Measurements from ENCODE around the gene SESTD1. TPM values are rescaled to one million over a fixed set of nuclear protein-coding genes. Genes with fewer than 3 reads are reported as not detected.

Gene SESTD1, protein sequence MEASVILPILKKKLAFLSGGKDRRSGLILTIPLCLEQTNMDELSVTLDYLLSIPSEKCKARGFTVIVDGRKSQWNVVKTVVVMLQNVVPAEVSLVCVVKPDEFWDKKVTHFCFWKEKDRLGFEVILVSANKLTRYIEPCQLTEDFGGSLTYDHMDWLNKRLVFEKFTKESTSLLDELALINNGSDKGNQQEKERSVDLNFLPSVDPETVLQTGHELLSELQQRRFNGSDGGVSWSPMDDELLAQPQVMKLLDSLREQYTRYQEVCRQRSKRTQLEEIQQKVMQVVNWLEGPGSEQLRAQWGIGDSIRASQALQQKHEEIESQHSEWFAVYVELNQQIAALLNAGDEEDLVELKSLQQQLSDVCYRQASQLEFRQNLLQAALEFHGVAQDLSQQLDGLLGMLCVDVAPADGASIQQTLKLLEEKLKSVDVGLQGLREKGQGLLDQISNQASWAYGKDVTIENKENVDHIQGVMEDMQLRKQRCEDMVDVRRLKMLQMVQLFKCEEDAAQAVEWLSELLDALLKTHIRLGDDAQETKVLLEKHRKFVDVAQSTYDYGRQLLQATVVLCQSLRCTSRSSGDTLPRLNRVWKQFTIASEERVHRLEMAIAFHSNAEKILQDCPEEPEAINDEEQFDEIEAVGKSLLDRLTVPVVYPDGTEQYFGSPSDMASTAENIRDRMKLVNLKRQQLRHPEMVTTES
- 1 to 10 TPM; 4.0 to 7.7 TPM for total RNA-seq

- Mint-ChIP-seq H3K27me3 (peaks cover 50% of the 10 kb centered on the region), H3K4me3 (peak within 1 kb of the TSS; percentile 71), H3K4me1 (peaks cover 12% of the 10 kb centered on the region), H3K36me3 (no peaks in the 10 kb centered on the region), H3K9me3 (ENCODE audit: low read depth) (no peaks in the 10 kb centered on the region), H3K27ac (no peak within 1 kb of the TSS)
- DNase-seq (peak; percentile 48), ATAC-seq (peak; percentile 81)
- CTCF ChIA-PET, result no interaction called here
Measured at GRCh38 chr2:179264368-179265081, at the start of gene SESTD1. Gene SESTD1, minus strand, starts transcription at chr2:179264832. Its CDS starts 72,991 bp downstream, at chr2:179191841.

- CTCF ChIA-PET, result no interaction called here
- DNase-seq, result no peak
- H3K4me1 Mint-ChIP-seq, result no peaks in the 10 kb centered on the region
- ATAC-seq, result no peak
- no peaks in the 10 kb centered on the region for H3K27me3 Mint-ChIP-seq
- H3K9me3 Mint-ChIP-seq (ENCODE audit: low read depth), result no peaks in the 10 kb centered on the region
- no peak overlapping the region for H3K4me3 Mint-ChIP-seq
- no peak overlapping the region for H3K27ac Mint-ChIP-seq
- no peaks in the 10 kb centered on the region for H3K36me3 Mint-ChIP-seq
Measured at GRCh38 chr2:179313057-179313456, 48.4 kb upstream of the SESTD1 start.

DNA sequence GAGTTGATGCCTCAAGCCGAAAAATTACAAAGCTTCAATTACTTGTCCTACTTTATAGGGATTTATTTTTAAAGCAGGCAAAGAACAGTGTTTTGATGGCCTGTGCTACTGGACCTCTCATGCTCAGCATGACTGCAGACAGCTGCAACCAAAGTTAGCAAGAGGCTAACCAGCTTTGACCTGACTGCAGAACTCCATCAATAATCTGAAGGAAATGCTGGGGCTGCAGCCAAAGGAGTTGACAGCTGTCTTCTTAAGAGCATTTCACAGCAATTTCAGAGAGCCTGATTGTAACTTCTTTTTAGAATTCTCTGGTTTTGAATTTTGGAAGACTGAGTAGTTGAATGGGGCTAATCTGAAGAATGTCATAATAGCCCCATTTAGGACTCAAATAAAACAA lies 46.5 kb upstream of the SESTD1 start:
- DNase-seq (no peak), ATAC-seq (no peak)
- CTCF ChIA-PET, result no interaction called here
- peaks cover 2% of the 10 kb centered on the region for H3K27me3 Mint-ChIP-seq
- H3K4me3 Mint-ChIP-seq, result no peak overlapping the region
- H3K36me3 Mint-ChIP-seq, result no peaks in the 10 kb centered on the region
- no peaks in the 10 kb centered on the region for H3K9me3 Mint-ChIP-seq (ENCODE audit: low read depth)
- H3K27ac Mint-ChIP-seq, result no peak overlapping the region
- no peaks in the 10 kb centered on the region for H3K4me1 Mint-ChIP-seq

GRCh38 chr2:179307616-179308371 lies 43.2 kb upstream of the SESTD1 start:
- no peaks in the 10 kb centered on the region for H3K9me3 Mint-ChIP-seq (ENCODE audit: low read depth)
- H3K4me1 Mint-ChIP-seq, result no peaks in the 10 kb centered on the region
- no peak for DNase-seq
- H3K27me3 Mint-ChIP-seq, result peaks cover 2% of the 10 kb centered on the region
- H3K36me3 Mint-ChIP-seq, result no peaks in the 10 kb centered on the region
- no peak overlapping the region for H3K27ac Mint-ChIP-seq
- no peak for ATAC-seq
- CTCF ChIA-PET, result no interaction called here
- H3K4me3 Mint-ChIP-seq, result no peak overlapping the region

DNA sequence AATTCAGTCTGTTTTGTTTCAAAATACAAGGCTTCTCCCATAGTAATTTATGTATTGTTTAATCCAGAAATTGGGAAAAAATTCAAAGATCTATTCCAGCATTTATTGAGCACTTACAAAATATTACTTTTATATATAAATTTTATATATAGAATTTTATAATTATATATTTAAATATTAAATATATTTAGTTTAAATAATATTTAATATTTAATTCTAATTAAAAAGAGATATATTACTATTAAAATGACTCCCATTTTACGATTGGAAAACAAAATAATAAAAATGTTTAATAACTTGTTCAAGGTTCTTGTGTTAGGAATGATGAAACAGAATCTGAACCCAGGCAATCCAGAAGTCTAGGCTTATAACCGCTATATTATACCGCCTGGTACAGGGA lies 40.5 kb upstream of the SESTD1 start:
- DNase-seq (no peak), ATAC-seq (no peak)
- CTCF ChIA-PET, result no interaction called here
- Mint-ChIP-seq H3K9me3 (ENCODE audit: low read depth) (no peaks in the 10 kb centered on the region), H3K4me3 (no peak overlapping the region), H3K27ac (no peak overlapping the region), H3K4me1 (no peaks in the 10 kb centered on the region), H3K36me3 (no peaks in the 10 kb centered on the region), H3K27me3 (peaks cover 2% of the 10 kb centered on the region)

DNA sequence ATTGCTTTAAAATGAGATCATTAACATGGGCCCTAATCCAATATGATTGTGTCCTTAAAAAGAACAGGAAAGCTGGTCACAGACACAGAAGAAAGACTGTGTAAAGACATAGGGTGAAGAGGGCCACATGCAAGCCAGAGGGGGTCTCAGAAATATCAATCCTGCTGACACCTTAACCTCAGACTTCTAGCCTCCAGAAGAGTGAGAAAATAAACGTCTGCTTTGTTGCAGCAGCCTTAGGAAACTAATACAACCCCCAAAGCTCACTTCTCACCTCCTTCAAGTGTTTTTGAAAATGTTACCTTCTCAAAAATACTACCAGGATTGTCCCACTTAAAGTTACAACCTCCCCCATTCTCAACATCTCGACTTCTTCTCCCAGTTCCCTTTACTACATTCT lies 39.8 kb upstream of the SESTD1 start:
- no peak overlapping the region for H3K4me3 Mint-ChIP-seq
- H3K27ac Mint-ChIP-seq, result no peak overlapping the region
- no peak for DNase-seq
- CTCF ChIA-PET, result interaction anchor here (0.5 kb wide), 1 partner anchor 255 kb away, joined by 3 read pairs; the partner anchor contains the start of gene CCDC141
- H3K27me3 Mint-ChIP-seq, result peaks cover 2% of the 10 kb centered on the region
- no peak for ATAC-seq
- no peaks in the 10 kb centered on the region for H3K9me3 Mint-ChIP-seq (ENCODE audit: low read depth)
- no peaks in the 10 kb centered on the region for H3K36me3 Mint-ChIP-seq
- no peaks in the 10 kb centered on the region for H3K4me1 Mint-ChIP-seq

- CTCF ChIA-PET, result no interaction called here
- ATAC-seq (no peak), DNase-seq (no peak)
- Mint-ChIP-seq H3K4me3 (no peak overlapping the region), H3K9me3 (ENCODE audit: low read depth) (no peaks in the 10 kb centered on the region), H3K36me3 (no peaks in the 10 kb centered on the region), H3K4me1 (no peaks in the 10 kb centered on the region), H3K27me3 (peaks cover 2% of the 10 kb centered on the region), H3K27ac (no peak overlapping the region)
Measured at GRCh38 chr2:179302764-179303571, 38.3 kb upstream of the SESTD1 start.

GRCh38 chr2:179302149-179302548 lies 37.5 kb upstream of the SESTD1 start:
- Mint-ChIP-seq H3K36me3 (no peaks in the 10 kb centered on the region), H3K4me3 (no peak overlapping the region)
- no peak for ATAC-seq

GRCh38 chr2:179298666-179299065 lies 34.0 kb upstream of the SESTD1 start:
- Mint-ChIP-seq H3K4me3 (no peak overlapping the region), H3K36me3 (no peaks in the 10 kb centered on the region), H3K27ac (no peak overlapping the region), H3K4me1 (no peaks in the 10 kb centered on the region), H3K9me3 (ENCODE audit: low read depth) (no peaks in the 10 kb centered on the region), H3K27me3 (no peaks in the 10 kb centered on the region)
- CTCF ChIA-PET, result no interaction called here
- ATAC-seq, result no peak
- no peak for DNase-seq

More at GRCh38 chr2:179302149-179302548, 37.5 kb upstream of the SESTD1 start:
- Mint-ChIP-seq H3K4me1 (no peaks in the 10 kb centered on the region), H3K9me3 (ENCODE audit: low read depth) (no peaks in the 10 kb centered on the region), H3K27me3 (peaks cover 2% of the 10 kb centered on the region), H3K27ac (no peak overlapping the region)
- CTCF ChIA-PET, result no interaction called here
- no peak for DNase-seq

DNA sequence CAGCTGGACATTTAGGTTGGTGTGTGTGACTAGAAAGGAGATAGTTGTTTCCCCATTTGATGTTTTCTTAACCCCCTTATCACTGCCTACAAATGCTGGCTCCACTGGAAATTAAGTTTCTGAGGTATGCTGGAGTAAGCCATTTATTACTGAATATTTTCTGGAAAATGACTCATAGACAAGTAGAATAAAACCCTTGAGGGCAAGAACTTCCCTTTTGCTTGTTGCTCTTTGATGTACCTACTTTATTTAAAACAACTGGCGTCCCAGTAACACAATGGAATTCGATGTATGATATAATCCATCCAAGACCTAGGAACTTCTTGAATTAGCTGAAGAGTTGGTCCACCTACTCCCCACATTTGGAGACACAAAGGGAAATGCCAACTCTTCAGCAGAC lies 33.3 kb upstream of the SESTD1 start:
- DNase-seq, result no peak
- Mint-ChIP-seq H3K9me3 (ENCODE audit: low read depth) (no peaks in the 10 kb centered on the region), H3K27ac (no peak overlapping the region), H3K4me3 (no peak overlapping the region), H3K4me1 (no peaks in the 10 kb centered on the region), H3K36me3 (no peaks in the 10 kb centered on the region), H3K27me3 (no peaks in the 10 kb centered on the region)
- no peak for ATAC-seq
- CTCF ChIA-PET, result no interaction called here

DNA sequence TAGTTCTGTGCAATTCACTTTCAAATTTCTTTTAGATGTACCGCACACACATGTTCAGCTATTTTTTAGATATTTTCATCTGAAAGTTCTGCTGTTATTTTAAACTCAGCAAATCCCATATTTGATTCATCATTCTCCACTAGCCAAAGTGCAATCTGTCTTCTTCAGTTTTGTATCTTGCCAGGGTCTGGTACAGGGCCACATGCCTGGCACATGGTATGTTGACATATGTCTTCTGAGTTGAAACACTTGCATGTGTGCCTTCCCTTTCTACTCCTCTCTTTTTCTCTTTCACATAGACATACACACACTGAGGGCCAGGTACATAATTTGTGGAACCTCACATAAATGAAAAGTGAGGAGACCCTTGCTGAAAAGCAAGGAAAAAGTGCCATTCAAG lies 25.7 kb upstream of the SESTD1 start:
- no peak for DNase-seq
- Mint-ChIP-seq H3K36me3 (no peaks in the 10 kb centered on the region), H3K4me3 (no peak overlapping the region), H3K4me1 (no peaks in the 10 kb centered on the region), H3K27ac (no peak overlapping the region), H3K27me3 (no peaks in the 10 kb centered on the region), H3K9me3 (ENCODE audit: low read depth) (no peaks in the 10 kb centered on the region)
- CTCF ChIA-PET, result no interaction called here
- no peak for ATAC-seq

DNA sequence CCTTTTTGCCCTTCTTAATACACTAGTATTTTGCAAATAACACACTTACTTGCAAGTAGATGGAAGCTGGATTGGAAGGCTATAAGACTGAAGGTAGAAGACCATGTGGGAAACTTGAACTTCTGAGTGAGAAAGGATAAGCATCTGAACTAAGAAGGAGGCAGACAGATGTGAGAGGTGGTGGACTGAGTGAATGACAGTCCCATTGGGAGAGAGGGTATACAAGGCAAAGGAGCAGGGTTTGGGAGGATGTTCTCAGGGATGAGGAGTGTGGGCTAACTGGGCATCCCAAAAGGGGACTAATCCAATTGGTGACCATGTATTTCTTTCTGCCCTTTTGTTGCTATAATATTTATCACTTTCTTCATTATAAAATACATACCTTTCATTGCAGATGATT lies 20.4 kb upstream of the SESTD1 start:
- no peak overlapping the region for H3K27ac Mint-ChIP-seq
- CTCF ChIA-PET, result interaction anchor here (0.7 kb wide), 1 partner anchor 1510 kb away, joined by 3 read pairs; no protein-coding TSS in a partner anchor
- H3K9me3 Mint-ChIP-seq (ENCODE audit: low read depth), result no peaks in the 10 kb centered on the region
- H3K27me3 Mint-ChIP-seq, result no peaks in the 10 kb centered on the region
- DNase-seq (no peak), ATAC-seq (no peak)
- H3K4me1 Mint-ChIP-seq, result no peaks in the 10 kb centered on the region
- H3K36me3 Mint-ChIP-seq, result no peaks in the 10 kb centered on the region
- no peak overlapping the region for H3K4me3 Mint-ChIP-seq

Data from activated CD8-positive, alpha-beta memory T cell treated with anti-CD3 and anti-CD28 coated beads, Interleukin-2, amount 10 ng/mL, durations not matched to agents 7 days and 5 days (primary cell).